HG02840 (cell line): ENCODE results near the gene CCDC175.

ENCODE experiments used
- ATAC-seq: cut with Tn5 transposase; IDR thresholded peaks from one replicate; pipeline ENCODE4 v1.9.1; 2021; ENCODE audit warnings: mild to moderate bottlenecking, moderate library complexity, moderate number of reproducible peaks; ENCODE audit not compliant: unreplicated experiment, low FRiP score

The CCDC175 gene

GRCh38 chr14:59541731-59542130 is 34.9 kb downstream of the CCDC175 start:
- no peak for ATAC-seq

- no peak for ATAC-seq
Observed at GRCh38 chr14:59540852-59541251, 35.8 kb downstream of the CCDC175 start.

- no peak for ATAC-seq
Observed at GRCh38 chr14:59538936-59539335, 37.7 kb downstream of the CCDC175 start.

- no peak for ATAC-seq
Observed at GRCh38 chr14:59537476-59537875, 39.1 kb downstream of the CCDC175 start.

- ATAC-seq, result no peak
Observed at GRCh38 chr14:59534361-59534987, 42.1 kb downstream of the CCDC175 start.

- no peak for ATAC-seq
Observed at GRCh38 chr14:59532419-59532818, 44.2 kb downstream of the CCDC175 start.

GRCh38 chr14:59530349-59530748 is 46.3 kb downstream of the CCDC175 start:
- ATAC-seq, result no peak

- no peak for ATAC-seq
Observed at GRCh38 chr14:59529189-59529588, 47.4 kb downstream of the CCDC175 start.

GRCh38 chr14:59520224-59520623 is 56.4 kb downstream of the CCDC175 start:
- ATAC-seq, result no peak

- ATAC-seq, result no peak
Observed at GRCh38 chr14:59511916-59512575, 64.6 kb downstream of the CCDC175 start.

- no peak for ATAC-seq
Observed at GRCh38 chr14:59510966-59511365, 65.6 kb downstream of the CCDC175 start.

GRCh38 chr14:59510001-59510400 is 66.6 kb downstream of the CCDC175 start:
- ATAC-seq, result no peak

GRCh38 chr14:59509101-59509500 is 67.5 kb downstream of the CCDC175 start:
- ATAC-seq, result no peak

- ATAC-seq, result no peak
Observed at GRCh38 chr14:59507752-59508103, 68.9 kb downstream of the CCDC175 start.

GRCh38 chr14:59507063-59507751 is 69.4 kb downstream of the CCDC175 start:
- ATAC-seq, result no peak

GRCh38 chr14:59503256-59503655 is 73.4 kb downstream of the CCDC175 start:
- ATAC-seq, result no peak

GRCh38 chr14:59500732-59501131 is 75.9 kb downstream of the CCDC175 start:
- no peak for ATAC-seq

- ATAC-seq, result no peak
Observed at GRCh38 chr14:59492384-59492783, 84.2 kb downstream of the CCDC175 start.

- ATAC-seq, result no peak
Observed at GRCh38 chr14:59490756-59491155, 85.9 kb downstream of the CCDC175 start.

- ATAC-seq, result peak; percentile 49
Observed at GRCh38 chr14:59484639-59485175, 91.9 kb downstream of the CCDC175 start.

GRCh38 chr14:59483819-59484638 is 92.6 kb downstream of the CCDC175 start, which contains the start of the genes JKAMP and L3HYPDH:
Gene JKAMP (plus strand): TSS chr14:59484517. CDS start chr14:59484590, 73 bp downstream.
Gene L3HYPDH (minus strand): TSS chr14:59484408. CDS start chr14:59484316, 92 bp downstream.
- ATAC-seq, result peak; percentile 92
